Measurements from ENCODE around the gene ARHGEF7. TPM values are rescaled to one million over a fixed set of nuclear protein-coding genes. Genes with fewer than 3 reads are reported as not detected.

ARHGEF7 gene
- total RNA-seq, 1 donor from 2014 or later = 73.7 TPM

- intact Hi-C loops (cut with micrococcal nuclease) = no loop called here
- Mint-ChIP-seq H3K36me3 (ENCODE audit: low read depth) (no peaks in the 10 kb centered on the region), H3K27me3 (ENCODE audit: insufficient read depth) (peaks cover 3% of the 10 kb centered on the region), H3K9me3 (no peaks in the 10 kb centered on the region), H3K27ac (no peak overlapping the region), H3K4me3 (no peak overlapping the region), H3K4me1 (ENCODE audit: low read depth) (no peaks in the 10 kb centered on the region)
- DNase-seq (ENCODE audit: low spot score) = no peak
Measured at GRCh38 chr13:111326621-111326965, 211.5 kb downstream of the ARHGEF7 start.

GRCh38 chr13:111326981-111327642 is 212.0 kb downstream of the ARHGEF7 start:
- no peak overlapping the region for H3K4me3 Mint-ChIP-seq
- H3K27ac Mint-ChIP-seq = no peak overlapping the region
- H3K27me3 Mint-ChIP-seq (ENCODE audit: insufficient read depth) = peaks cover 3% of the 10 kb centered on the region
- H3K36me3 Mint-ChIP-seq (ENCODE audit: low read depth) = no peaks in the 10 kb centered on the region
- intact Hi-C loops (cut with micrococcal nuclease) = no loop called here
- H3K4me1 Mint-ChIP-seq (ENCODE audit: low read depth) = no peaks in the 10 kb centered on the region
- no peak for DNase-seq (ENCODE audit: low spot score)
- no peaks in the 10 kb centered on the region for H3K9me3 Mint-ChIP-seq

- Mint-ChIP-seq H3K4me3 (no peak overlapping the region), H3K9me3 (no peaks in the 10 kb centered on the region), H3K27me3 (ENCODE audit: insufficient read depth) (peaks cover 1% of the 10 kb centered on the region), H3K36me3 (ENCODE audit: low read depth) (no peaks in the 10 kb centered on the region), H3K27ac (no peak overlapping the region), H3K4me1 (ENCODE audit: low read depth) (no peaks in the 10 kb centered on the region)
- DNase-seq (ENCODE audit: low spot score) = no peak
- intact Hi-C loops (cut with micrococcal nuclease) = no loop called here
Measured at GRCh38 chr13:111327730-111328573, 212.8 kb downstream of the ARHGEF7 start.

GRCh38 chr13:111328574-111329410 is 213.7 kb downstream of the ARHGEF7 start:
- H3K27ac Mint-ChIP-seq = no peak overlapping the region
- H3K4me3 Mint-ChIP-seq = no peak overlapping the region

GRCh38 chr13:111329641-111330040 is 214.5 kb downstream of the ARHGEF7 start:
- Mint-ChIP-seq H3K36me3 (ENCODE audit: low read depth) (no peaks in the 10 kb centered on the region), H3K27me3 (ENCODE audit: insufficient read depth) (no peaks in the 10 kb centered on the region), H3K9me3 (no peaks in the 10 kb centered on the region), H3K27ac (no peak overlapping the region), H3K4me3 (no peak overlapping the region), H3K4me1 (ENCODE audit: low read depth) (no peaks in the 10 kb centered on the region)
- intact Hi-C loops (cut with micrococcal nuclease) = no loop called here
- no peak for DNase-seq (ENCODE audit: low spot score)

More at GRCh38 chr13:111328574-111329410, 213.7 kb downstream of the ARHGEF7 start:
- no peak for DNase-seq (ENCODE audit: low spot score)
- no peaks in the 10 kb centered on the region for H3K4me1 Mint-ChIP-seq (ENCODE audit: low read depth)
- no peaks in the 10 kb centered on the region for H3K36me3 Mint-ChIP-seq (ENCODE audit: low read depth)
- no peaks in the 10 kb centered on the region for H3K27me3 Mint-ChIP-seq (ENCODE audit: insufficient read depth)
- no peaks in the 10 kb centered on the region for H3K9me3 Mint-ChIP-seq
- intact Hi-C loops (cut with micrococcal nuclease) = no loop called here

GRCh38 chr13:111330066-111330610 is 215.0 kb downstream of the ARHGEF7 start:
- Mint-ChIP-seq H3K27me3 (ENCODE audit: insufficient read depth) (no peaks in the 10 kb centered on the region), H3K9me3 (no peaks in the 10 kb centered on the region), H3K4me3 (no peak overlapping the region), H3K27ac (no peak overlapping the region), H3K4me1 (ENCODE audit: low read depth) (no peaks in the 10 kb centered on the region), H3K36me3 (ENCODE audit: low read depth) (no peaks in the 10 kb centered on the region)
- intact Hi-C loops (cut with micrococcal nuclease) = no loop called here
- no peak for DNase-seq (ENCODE audit: low spot score)

GRCh38 chr13:111335298-111335697 is 220.2 kb downstream of the ARHGEF7 start:
- intact Hi-C loops (cut with micrococcal nuclease) = no loop called here
- Mint-ChIP-seq H3K4me1 (ENCODE audit: low read depth) (no peaks in the 10 kb centered on the region), H3K27me3 (ENCODE audit: insufficient read depth) (no peaks in the 10 kb centered on the region), H3K4me3 (no peak overlapping the region), H3K36me3 (ENCODE audit: low read depth) (no peaks in the 10 kb centered on the region), H3K9me3 (peaks cover 4% of the 10 kb centered on the region), H3K27ac (no peak overlapping the region)
- no peak for DNase-seq (ENCODE audit: low spot score)

DNA sequence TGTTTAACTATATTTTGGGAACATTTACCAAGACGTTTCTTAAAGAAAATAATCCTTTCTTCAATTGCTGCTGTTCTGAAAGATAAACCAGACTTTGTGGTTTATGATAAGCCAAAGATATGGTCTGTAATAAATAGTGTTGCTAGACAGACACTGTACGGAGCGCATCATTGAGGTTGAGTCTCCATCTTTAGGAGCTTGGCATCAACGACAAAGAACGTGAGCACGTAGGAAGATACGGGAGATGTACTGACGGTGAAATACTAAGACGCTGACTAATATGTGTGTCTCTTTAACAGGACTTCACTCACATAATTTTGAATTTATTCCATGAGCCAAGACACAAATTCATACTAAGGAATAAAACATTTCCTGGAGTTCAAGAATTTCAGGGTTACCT is 221.6 kb downstream of the ARHGEF7 start:
- Mint-ChIP-seq H3K27me3 (ENCODE audit: insufficient read depth) (no peaks in the 10 kb centered on the region), H3K36me3 (ENCODE audit: low read depth) (no peaks in the 10 kb centered on the region), H3K4me1 (ENCODE audit: low read depth) (no peaks in the 10 kb centered on the region), H3K4me3 (no peak overlapping the region), H3K9me3 (peaks cover 4% of the 10 kb centered on the region), H3K27ac (no peak overlapping the region)
- no peak for DNase-seq (ENCODE audit: low spot score)
- intact Hi-C loops (cut with micrococcal nuclease) = no loop called here

GRCh38 chr13:111337206-111337605 is 222.1 kb downstream of the ARHGEF7 start:
- no peak overlapping the region for H3K4me3 Mint-ChIP-seq
- H3K9me3 Mint-ChIP-seq = peaks cover 4% of the 10 kb centered on the region
- H3K27me3 Mint-ChIP-seq (ENCODE audit: insufficient read depth) = no peaks in the 10 kb centered on the region
- no peaks in the 10 kb centered on the region for H3K4me1 Mint-ChIP-seq (ENCODE audit: low read depth)
- no peaks in the 10 kb centered on the region for H3K36me3 Mint-ChIP-seq (ENCODE audit: low read depth)
- intact Hi-C loops (cut with micrococcal nuclease) = no loop called here
- H3K27ac Mint-ChIP-seq = no peak overlapping the region
- DNase-seq (ENCODE audit: low spot score) = no peak

GRCh38 chr13:111337741-111338140 is 222.6 kb downstream of the ARHGEF7 start:
- intact Hi-C loops (cut with micrococcal nuclease) = no loop called here
- no peak for DNase-seq (ENCODE audit: low spot score)
- Mint-ChIP-seq H3K9me3 (peaks cover 4% of the 10 kb centered on the region), H3K4me3 (no peak overlapping the region), H3K27me3 (ENCODE audit: insufficient read depth) (no peaks in the 10 kb centered on the region), H3K36me3 (ENCODE audit: low read depth) (no peaks in the 10 kb centered on the region), H3K27ac (no peak overlapping the region), H3K4me1 (ENCODE audit: low read depth) (no peaks in the 10 kb centered on the region)

- Mint-ChIP-seq H3K36me3 (ENCODE audit: low read depth) (no peaks in the 10 kb centered on the region), H3K27me3 (ENCODE audit: insufficient read depth) (no peaks in the 10 kb centered on the region), H3K27ac (no peak overlapping the region), H3K4me1 (ENCODE audit: low read depth) (no peaks in the 10 kb centered on the region), H3K4me3 (no peak overlapping the region), H3K9me3 (peaks cover 4% of the 10 kb centered on the region)
- no peak for DNase-seq (ENCODE audit: low spot score)
- intact Hi-C loops (cut with micrococcal nuclease) = no loop called here
Measured at GRCh38 chr13:111338841-111339240, 223.7 kb downstream of the ARHGEF7 start.

DNA sequence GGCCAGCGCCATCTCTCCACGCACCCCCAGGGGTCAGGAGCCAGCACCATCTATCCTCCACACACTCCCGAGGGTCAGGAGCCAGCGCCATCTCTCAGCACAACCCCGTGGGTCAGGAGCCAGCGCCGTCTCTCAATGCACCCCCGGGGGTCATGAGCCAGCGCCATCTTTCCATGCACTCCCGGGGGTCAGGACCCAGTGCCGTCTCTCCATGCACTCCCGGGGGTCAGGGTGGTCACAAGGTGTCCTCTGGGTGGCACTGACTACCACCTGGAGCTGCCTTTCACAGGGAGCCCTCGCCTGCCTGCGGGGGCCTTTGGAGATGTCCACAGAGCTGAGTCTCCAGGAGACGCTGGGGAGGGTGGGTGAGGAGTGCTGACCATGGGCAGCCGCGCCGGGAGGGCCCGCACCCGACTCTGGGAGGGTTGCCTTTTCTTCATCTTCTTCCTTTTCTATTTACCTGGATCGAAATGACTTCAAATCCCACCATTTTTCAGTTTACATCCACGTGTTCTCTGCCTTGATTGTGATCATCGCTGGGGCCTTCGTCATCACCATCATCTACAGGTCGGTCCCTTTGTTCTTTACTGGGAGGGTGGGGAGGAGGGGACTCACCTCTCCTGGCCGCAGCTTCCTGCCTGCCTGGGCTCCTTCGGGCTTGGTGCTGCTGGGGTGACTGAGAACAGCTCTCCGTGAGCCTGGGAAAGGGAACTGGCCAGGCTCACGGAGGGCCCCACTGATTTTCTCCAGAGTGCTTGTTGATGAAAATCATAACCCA is 224.4 kb downstream of the ARHGEF7 start:
- DNase-seq (ENCODE audit: low spot score) = no peak
- Mint-ChIP-seq H3K27ac (no peak overlapping the region), H3K4me1 (ENCODE audit: low read depth) (no peaks in the 10 kb centered on the region), H3K9me3 (peaks cover 4% of the 10 kb centered on the region), H3K36me3 (ENCODE audit: low read depth) (no peaks in the 10 kb centered on the region), H3K27me3 (ENCODE audit: insufficient read depth) (no peaks in the 10 kb centered on the region), H3K4me3 (no peak overlapping the region)
- intact Hi-C loops (cut with micrococcal nuclease) = no loop called here

All from activated T-helper 1 cell treated with anti-CD3 and anti-CD28 coated beads, Interleukin-12 subunit alpha, Interleukin-12 subunit beta, Interleukin-2, Interleukin-4 antibody, amounts not matched to agents 30 ng/mL and 10 ng/mL and 1 ng/mL, durations not matched to agents 14 hours and 24 hours and 36 hours (primary cell).